ENCODE data around the gene RBMXL2.

Gene RBMXL2

DNA sequence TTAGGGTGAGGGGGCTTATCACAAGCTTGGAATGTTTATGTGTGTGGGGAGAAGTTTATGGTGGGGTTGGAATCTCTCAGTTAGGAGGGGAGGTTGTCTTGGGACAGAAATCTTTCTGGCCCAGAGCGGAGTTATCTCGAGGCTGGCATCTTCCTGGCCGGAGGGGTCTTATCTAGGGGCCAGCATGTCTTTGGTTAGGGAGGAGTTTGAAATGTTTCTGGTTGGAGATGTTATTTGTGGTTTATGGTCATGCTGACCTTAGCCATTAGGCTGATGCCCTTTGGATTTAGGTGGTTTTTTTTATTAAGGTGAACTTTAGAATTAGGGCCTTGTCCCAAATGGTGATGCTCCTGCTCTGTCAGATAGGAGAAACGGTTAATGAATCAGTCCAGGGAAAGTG, 7.9 kb upstream of the RBMXL2 start:
- no peak overlapping the region for H3K4me2 ChIP-seq
- no peaks in the 10 kb centered on the region for H3K27me3 ChIP-seq
- no peaks in the 10 kb centered on the region for H3K4me1 ChIP-seq
- peaks cover 20% of the 10 kb centered on the region for H3K9me3 ChIP-seq
- H4K20me1 ChIP-seq: no peaks in the 10 kb centered on the region
- no peak overlapping the region for H3K9ac ChIP-seq
- TF ChIP-seq Cebpa-rat (IDR thresholded peaks at IDR 0.05): no peak
- H3K4me3 ChIP-seq: no peak overlapping the region
- no peak overlapping the region for H3K27ac ChIP-seq
- no peaks in the 10 kb centered on the region for H3K36me3 ChIP-seq

DNA sequence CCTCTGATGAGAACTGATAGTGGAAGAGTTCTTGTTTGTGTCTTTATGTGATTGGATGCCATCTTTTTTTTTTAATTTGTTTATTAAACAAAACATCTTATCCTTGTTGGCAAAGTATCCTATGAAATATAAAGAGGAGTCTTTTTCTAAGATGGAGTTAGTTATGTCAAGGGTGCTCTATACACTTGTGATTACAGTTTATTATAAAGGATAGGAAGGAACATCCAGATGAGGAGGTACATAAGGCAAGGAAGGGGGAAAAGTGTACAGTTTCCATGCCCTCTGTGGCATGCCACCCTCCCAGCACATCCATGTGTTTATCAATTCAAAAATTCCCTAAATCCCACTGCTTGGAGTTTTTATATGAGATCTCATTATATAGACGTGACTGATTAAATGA, 7.4 kb upstream of the RBMXL2 start:
- Histone ChIP-seq H3K36me3 (no peaks in the 10 kb centered on the region), H3K27ac (no peak overlapping the region), H3K4me2 (no peak overlapping the region), H4K20me1 (no peaks in the 10 kb centered on the region), H3K27me3 (no peaks in the 10 kb centered on the region), H3K4me3 (no peak overlapping the region), H3K9me3 (peaks cover 20% of the 10 kb centered on the region), H3K9ac (no peak overlapping the region), H3K4me1 (no peaks in the 10 kb centered on the region)
- no peak for TF ChIP-seq Cebpa-rat (IDR thresholded peaks at IDR 0.05)

DNA sequence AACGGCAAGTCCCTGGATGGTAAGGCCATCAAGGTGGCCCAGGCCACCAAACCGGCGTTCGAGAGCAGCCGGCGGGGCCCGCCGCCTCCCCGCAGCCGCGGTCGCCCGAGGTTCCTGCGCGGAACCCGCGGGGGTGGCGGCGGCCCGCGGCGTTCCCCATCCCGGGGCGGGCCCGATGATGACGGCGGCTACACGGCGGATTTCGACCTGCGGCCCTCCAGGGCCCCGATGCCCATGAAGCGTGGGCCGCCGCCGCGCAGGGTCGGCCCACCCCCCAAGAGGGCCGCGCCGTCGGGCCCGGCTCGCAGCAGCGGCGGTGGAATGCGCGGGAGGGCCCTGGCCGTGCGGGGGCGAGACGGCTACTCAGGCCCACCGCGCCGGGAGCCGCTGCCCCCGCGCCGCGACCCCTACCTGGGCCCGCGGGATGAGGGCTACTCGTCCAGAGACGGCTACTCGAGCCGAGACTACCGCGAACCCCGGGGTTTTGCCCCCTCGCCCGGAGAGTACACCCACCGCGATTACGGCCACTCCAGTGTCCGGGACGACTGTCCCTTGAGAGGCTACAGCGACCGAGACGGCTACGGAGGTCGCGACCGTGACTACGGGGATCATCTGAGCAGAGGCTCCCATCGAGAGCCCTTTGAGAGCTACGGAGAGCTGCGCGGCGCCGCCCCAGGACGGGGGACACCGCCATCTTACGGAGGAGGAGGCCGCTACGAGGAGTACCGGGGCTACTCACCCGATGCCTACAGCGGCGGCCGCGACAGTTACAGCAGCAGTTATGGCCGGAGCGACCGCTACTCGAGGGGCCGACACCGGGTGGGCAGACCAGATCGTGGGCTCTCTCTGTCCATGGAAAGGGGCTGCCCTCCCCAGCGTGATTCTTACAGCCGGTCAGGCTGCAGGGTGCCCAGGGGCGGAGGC, 792 bp downstream of the RBMXL2 start:
- Histone ChIP-seq H3K9me3 (peaks cover 17% of the 10 kb centered on the region), H3K27me3 (no peaks in the 10 kb centered on the region), H3K27ac (no peak overlapping the region), H3K9ac (no peak overlapping the region), H4K20me1 (no peaks in the 10 kb centered on the region), H3K4me1 (no peaks in the 10 kb centered on the region), H3K4me2 (no peak overlapping the region), H3K4me3 (no peak overlapping the region), H3K36me3 (no peaks in the 10 kb centered on the region)
- no peak for TF ChIP-seq Cebpa-rat (IDR thresholded peaks at IDR 0.05)

DNA sequence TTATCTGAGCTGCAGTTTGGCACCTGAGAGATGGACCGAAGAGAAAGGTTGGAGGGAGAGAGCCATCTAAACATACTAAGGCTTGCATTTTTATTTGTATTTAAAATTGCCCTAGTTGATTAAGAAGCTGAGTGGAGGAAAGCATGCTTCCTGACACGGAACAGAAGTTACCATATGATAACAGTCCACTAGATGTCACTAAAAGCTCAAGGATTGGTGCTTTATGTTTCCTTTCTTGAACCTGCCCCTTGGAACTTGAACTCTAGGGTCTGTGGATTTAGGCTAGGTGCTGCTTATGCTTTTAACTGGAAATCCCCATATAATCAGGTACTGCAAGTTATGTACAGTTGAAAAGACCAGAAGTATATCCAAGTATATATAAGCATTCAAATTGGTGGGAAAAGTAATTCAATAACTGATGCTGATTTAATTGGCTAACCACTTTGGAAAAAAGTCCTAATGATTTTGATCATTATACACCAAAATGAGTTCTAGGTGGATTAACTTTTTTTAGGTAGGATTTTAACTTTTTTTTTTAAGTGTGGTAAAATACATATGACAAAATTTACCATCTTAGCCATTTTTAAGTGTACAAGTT, 9.5 kb downstream of the RBMXL2 start:
- no peak overlapping the region for H3K4me3 ChIP-seq
- no peaks in the 10 kb centered on the region for H3K4me1 ChIP-seq
- no peak overlapping the region for H3K9ac ChIP-seq
- H3K4me2 ChIP-seq: no peak overlapping the region
- no peak overlapping the region for H3K27ac ChIP-seq
- H4K20me1 ChIP-seq: no peaks in the 10 kb centered on the region
- no peaks in the 10 kb centered on the region for H3K36me3 ChIP-seq
- H3K27me3 ChIP-seq: no peaks in the 10 kb centered on the region
- no peaks in the 10 kb centered on the region for H3K9me3 ChIP-seq
- no peak for TF ChIP-seq Cebpa-rat (IDR thresholded peaks at IDR 0.05)

DNA sequence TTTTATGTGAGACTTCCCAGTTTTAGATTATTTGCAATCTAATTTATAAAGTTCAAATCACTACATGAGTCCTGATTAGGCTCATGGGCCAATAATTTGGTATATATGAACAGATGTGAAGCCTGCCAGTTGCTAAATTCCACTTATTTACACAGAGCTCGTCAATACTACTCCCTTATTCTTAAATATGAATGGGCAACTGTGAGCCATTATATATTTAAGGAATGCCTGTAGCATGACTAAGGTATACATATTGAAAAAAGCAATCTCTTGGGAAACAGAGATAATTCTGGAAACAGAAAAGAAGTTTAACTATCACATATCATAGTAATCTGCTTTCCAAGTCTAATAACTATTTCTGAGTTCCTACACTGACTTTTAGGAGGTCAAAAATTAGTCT, 27.0 kb downstream of the RBMXL2 start:
- TF ChIP-seq Cebpa-rat (IDR thresholded peaks at IDR 0.05): no peak
- H3K9ac ChIP-seq: no peak overlapping the region
- H3K27ac ChIP-seq: no peak overlapping the region
- H3K4me3 ChIP-seq: no peak overlapping the region
- no peaks in the 10 kb centered on the region for H3K4me1 ChIP-seq
- H4K20me1 ChIP-seq: no peaks in the 10 kb centered on the region
- no peaks in the 10 kb centered on the region for H3K9me3 ChIP-seq
- no peaks in the 10 kb centered on the region for H3K36me3 ChIP-seq
- no peaks in the 10 kb centered on the region for H3K27me3 ChIP-seq
- no peak overlapping the region for H3K4me2 ChIP-seq

DNA sequence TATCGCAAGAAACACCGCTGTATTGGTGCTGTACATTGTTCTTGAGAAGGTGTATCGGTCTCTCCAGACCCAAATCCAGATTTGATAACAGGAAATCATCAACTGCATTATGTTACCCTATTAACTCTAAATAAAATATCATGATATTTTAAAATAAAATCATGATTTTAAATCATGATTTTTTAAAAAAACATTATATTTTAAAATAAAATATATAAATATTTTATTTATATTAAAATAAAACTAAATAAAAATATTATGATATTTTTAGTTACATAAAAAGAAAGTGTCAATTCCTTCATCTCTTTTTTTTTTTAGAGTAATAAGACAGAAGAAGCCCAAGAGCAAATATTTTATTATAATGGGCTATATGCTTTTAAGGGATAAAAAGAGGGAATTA, 27.6 kb downstream of the RBMXL2 start:
- no peaks in the 10 kb centered on the region for H3K27me3 ChIP-seq
- H3K4me3 ChIP-seq: no peak overlapping the region
- no peak overlapping the region for H3K4me2 ChIP-seq
- H3K4me1 ChIP-seq: no peaks in the 10 kb centered on the region
- no peaks in the 10 kb centered on the region for H3K9me3 ChIP-seq
- no peak overlapping the region for H3K9ac ChIP-seq
- no peaks in the 10 kb centered on the region for H3K36me3 ChIP-seq
- no peak for TF ChIP-seq Cebpa-rat (IDR thresholded peaks at IDR 0.05)
- no peaks in the 10 kb centered on the region for H4K20me1 ChIP-seq
- H3K27ac ChIP-seq: no peak overlapping the region

DNA sequence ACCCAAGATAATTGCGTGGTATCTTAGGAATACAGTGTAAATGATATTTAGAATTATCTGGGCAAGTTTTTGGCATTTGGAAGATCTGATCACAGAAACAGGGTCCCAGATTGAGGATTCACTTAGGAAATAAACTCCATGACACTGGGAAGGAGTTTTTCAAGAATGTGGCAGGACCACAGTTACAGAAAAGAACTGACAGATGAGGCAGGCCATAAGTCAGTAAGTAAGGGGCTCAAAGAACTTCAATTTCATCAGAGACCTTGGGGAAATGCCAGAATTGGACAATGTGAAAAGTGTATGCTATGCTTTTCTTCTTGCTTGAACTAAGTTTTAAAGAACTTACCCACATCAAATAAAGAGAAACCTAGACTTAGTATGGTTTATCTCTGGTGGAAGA, 49.3 kb downstream of the RBMXL2 start:
- Histone ChIP-seq H3K9me3 (no peaks in the 10 kb centered on the region), H3K4me3 (no peak overlapping the region), H3K4me2 (no peak overlapping the region), H3K27ac (no peak overlapping the region), H3K27me3 (no peaks in the 10 kb centered on the region), H3K36me3 (no peaks in the 10 kb centered on the region), H3K4me1 (peaks cover 4% of the 10 kb centered on the region; the same call in 1 of the 2 replicates), H4K20me1 (no peaks in the 10 kb centered on the region), H3K9ac (no peak overlapping the region)
- no peak for TF ChIP-seq Cebpa-rat (IDR thresholded peaks at IDR 0.05)

Measured in BLaER1 (cell line).